AG09319 (cell line): ENCODE data around the gene ELOVL4.
A peak's percentile ranks its signal among the peaks of the same experiment; 100 is the strongest.

Source experiments
- DNase-seq: peaks from one replicate; pipeline ENCODE4 v3.0.0-alpha.2; 2010; ENCODE audit warnings: low read depth; ENCODE audit errors: extremely low read depth
- TF ChIP-seq, protein P1 (sequence below): IDR thresholded peaks from 2 replicates; pipeline ENCODE4 v1.5.1; 2011; ENCODE audit warnings: low read depth, mild to moderate bottlenecking, inconsistent platforms, low read length, moderate library complexity

The ELOVL4 gene

DNA sequence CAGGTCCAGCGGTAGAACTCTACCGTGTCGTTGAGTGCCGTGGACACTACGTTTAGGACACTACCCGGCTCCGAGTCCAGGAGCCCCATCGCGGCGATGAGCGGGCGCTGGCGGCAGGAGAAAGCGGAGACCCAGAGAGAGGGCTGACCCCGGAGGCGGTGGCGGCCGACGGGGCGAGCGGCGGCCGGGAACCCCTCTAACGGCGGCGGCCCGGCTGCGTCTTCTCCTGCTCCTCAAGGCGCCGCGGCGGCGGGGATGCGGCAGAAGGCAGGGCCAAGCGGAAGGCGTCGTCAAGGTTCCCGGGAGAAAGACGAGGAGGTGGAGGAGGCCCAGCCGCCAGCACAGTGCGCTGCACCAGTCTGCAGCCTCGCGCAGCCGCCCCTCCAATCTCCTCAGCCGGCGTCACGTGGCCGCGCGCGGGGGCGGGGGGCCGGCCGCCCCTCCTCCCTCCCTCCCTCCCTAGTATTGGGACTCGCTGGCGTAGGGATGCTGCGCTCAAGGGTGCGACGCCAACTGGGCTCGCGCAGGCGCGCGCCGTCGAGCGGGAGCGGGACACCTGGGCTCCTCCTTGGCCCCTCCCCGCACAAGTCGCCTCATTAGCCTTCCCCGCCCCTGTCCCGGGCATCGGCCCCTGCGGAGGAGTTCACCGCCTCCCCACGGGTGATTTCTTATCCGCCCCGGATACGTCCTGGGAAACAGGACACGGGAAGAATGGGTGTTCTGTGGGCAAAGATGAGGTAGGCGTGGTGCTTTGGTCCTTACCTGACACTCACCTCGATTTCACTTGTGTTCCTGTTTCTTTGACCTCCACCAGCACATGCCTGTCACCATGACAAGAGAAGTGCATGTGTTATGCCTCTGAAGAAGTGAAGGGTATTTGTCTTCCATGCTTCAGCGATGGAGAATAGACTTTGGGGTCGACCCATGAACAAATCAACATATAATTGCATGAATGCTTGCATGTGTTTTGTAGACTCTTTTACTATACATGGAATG lies at the start of gene ELOVL4:
ELOVL4 (minus strand) TSS at position 363 of the 996 bp plus-strand sequence; CDS start at position 89, 274 bp downstream.
- peak; percentile 23 for DNase-seq
- TF ChIP-seq, protein P1, sequence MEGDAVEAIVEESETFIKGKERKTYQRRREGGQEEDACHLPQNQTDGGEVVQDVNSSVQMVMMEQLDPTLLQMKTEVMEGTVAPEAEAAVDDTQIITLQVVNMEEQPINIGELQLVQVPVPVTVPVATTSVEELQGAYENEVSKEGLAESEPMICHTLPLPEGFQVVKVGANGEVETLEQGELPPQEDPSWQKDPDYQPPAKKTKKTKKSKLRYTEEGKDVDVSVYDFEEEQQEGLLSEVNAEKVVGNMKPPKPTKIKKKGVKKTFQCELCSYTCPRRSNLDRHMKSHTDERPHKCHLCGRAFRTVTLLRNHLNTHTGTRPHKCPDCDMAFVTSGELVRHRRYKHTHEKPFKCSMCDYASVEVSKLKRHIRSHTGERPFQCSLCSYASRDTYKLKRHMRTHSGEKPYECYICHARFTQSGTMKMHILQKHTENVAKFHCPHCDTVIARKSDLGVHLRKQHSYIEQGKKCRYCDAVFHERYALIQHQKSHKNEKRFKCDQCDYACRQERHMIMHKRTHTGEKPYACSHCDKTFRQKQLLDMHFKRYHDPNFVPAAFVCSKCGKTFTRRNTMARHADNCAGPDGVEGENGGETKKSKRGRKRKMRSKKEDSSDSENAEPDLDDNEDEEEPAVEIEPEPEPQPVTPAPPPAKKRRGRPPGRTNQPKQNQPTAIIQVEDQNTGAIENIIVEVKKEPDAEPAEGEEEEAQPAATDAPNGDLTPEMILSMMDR = no peak

DNA sequence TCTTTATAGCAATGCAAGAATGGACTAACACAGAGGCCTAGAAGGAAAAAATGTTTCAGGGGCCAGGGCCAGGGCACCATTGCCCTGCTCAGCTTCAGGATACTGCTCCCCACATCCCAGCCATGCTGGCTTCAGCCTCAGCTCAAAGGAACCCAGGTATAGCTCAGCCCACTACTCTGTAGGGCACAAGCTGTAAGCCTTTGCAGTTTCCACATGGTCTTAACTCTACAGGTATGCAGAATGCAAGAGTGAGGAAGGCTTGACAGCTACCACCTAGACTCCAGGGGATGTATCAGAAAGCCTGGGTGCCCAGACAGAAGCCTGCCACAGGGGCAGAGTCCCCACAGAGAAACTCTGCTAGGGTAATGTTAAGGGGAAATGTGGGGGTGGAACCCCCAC lies 46.6 kb upstream of the ELOVL4 start:
- TF ChIP-seq, protein P1 = no peak
- no peak for DNase-seq

DNA sequence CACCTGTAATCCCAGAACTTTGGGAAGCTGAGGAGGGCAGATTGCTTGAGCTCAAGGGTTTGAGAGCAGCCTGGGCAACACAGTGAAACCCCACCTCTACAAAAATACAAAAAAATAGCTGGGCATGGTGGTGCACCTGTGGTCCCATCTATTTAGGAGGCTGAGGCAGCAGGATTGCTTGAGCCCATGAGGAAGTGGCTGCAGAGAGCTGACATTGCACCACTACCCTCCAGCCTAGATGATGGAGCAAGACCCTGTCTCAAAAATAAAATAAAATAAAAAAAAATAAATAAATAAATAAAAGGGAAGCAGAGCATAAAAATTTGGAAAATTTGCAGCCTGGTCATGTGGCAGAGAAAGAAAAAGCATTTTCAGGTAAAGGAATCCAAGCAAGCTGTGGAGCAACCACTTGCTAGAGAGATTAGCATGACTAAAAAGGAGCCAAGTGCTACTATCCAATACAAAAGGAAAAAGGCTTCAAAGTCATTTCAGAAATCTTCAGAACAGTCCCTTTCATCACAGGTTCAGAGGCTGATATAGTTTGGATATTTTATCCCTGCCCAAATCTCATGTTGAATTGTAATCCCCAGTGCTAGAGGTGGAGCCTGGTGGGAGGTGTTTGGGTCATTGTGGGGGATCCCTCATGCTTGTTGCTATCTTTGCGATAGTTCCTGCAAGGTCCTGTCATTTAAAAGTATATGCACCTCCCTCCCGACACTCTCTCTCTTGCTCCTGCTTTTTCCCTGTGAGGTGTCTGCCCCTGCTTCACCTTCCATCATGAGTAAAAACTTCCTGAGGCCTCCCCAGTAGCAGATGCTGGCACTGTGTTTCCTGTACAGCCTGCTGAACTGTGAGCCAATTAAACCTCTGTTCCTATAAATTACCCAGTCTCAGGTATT lies 45.9 kb upstream of the ELOVL4 start:
- no peak for DNase-seq
- TF ChIP-seq, protein P1 = no peak

DNA sequence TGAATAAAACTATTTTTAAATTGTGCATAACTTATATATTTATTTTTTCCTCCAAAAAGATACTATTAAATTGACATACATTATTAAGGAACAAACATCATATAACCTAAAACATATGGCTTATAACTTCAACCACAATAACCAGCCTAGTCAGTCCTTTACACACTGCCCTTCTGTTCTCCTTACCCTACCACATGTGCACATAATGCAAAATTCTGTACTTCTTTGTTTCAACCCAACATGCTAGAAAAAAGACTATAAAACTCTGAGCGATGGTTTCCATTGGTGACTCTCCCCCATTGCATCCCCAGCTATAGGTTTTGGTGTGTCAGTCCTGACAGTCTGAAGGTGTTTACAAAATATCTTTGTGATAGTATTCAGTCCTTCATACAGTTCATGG lies 42.3 kb upstream of the ELOVL4 start:
- TF ChIP-seq, protein P1 = no peak
- DNase-seq = no peak

DNA sequence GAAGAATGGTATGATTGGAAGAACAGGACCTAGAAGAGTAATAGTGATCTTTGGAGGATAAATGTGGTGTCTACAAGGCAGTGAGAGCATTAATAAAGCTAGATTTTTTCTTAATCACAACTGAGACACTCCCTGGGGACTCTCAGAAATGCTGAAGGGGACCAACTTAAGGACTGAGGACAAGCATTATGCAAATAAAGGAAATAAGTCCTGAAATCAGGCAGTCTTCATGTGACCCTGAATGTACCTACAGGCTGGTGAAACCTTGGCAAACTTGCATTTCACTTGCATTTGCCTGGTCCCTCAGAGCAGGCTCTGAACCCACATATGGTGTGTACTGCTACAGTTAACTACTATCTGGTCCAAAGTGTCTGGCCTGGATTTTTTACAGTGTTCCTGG lies 37.8 kb upstream of the ELOVL4 start:
- TF ChIP-seq, protein P1 = no peak
- DNase-seq = no peak

DNA sequence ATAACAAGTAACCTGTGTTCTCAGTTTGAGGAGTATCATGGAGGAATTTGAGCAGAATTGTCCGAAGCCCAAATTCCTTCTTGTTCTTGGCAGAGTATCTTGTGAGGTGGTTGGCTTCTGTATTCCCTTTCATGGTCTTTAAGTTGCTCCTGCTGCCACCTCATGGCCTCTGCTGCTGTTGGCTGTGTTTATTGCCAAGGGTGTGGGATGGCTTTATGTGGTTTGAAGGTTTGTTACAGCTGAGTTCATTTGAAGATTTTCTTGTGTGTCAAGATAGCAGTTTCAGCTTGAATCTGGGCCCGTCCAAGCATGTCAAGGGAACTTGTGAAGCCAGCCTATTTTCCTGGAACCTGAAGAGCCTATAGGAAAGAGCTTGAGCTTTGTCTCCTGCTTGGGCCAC lies 36.9 kb upstream of the ELOVL4 start:
- TF ChIP-seq, protein P1 = no peak
- no peak for DNase-seq

DNA sequence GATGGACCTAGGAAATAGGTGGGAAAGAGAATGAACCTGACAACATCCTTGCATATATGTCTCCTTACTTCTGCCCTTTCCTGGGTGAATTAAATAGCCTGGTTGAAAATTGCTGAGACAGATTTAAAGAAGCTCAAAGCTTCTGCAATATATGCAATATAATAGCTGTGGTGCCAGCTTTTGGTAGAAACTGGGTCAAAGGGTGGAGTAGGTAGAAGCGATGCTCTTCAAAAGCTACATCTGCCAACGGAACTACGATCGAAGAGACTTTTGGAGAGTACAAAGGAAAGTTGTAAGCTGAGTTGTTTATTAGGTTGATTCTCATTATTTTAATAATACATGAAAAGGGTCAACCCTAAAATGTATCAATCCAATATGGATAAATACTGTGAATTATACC lies 34.3 kb upstream of the ELOVL4 start:
- TF ChIP-seq, protein P1 = no peak
- DNase-seq = no peak
